Measurements from ENCODE around the gene SLC22A1.

GRCh38 chr6:160085713-160086505 is 35.7 kb upstream of the SLC22A1 start:
- no peak for TF ChIP-seq CTCF (IDR thresholded peaks at IDR 0.05)
- TF ChIP-seq SIN3A (IDR thresholded peaks at IDR 0.05; ENCODE audit: borderline replicate concordance, insufficient read depth, low read depth, low read length) = no peak

All from Panc1 (cell line).